H9 (cell line): ENCODE measurements around the gene TPM2. TPM values are rescaled to one million over a fixed set of nuclear protein-coding genes. Genes with fewer than 3 reads are reported as not detected.
A peak's percentile ranks its signal among the peaks of the same experiment; 100 is the strongest.

ENCODE experiments used
- DNase-seq: peaks from one replicate; pipeline ENCODE4 v3.0.0-alpha.2; 2017
- H2AFZ ChIP-seq: one replicate; pipeline ENCODE4 v1.6.1; 2013; ENCODE audit warnings: mild to moderate bottlenecking, low read length, control low read depth, moderate library complexity
- H2AK5ac ChIP-seq: 2 replicates; pipeline ENCODE4 v1.6.1; 2013; ENCODE audit warnings: low read length, control low read depth, mixed read lengths; ENCODE audit not compliant: insufficient read length
- H2BK120ac ChIP-seq: one replicate; pipeline ENCODE4 v1.6.1; 2013; ENCODE audit warnings: low read depth, mild to moderate bottlenecking, low read length, control low read depth, inconsistent platforms; ENCODE audit not compliant: poor library complexity, severe bottlenecking
- H2BK12ac ChIP-seq: 2 replicates; pipeline ENCODE4 v1.6.1; 2013; ENCODE audit warnings: low read length, control low read depth, mixed read lengths, low read depth; ENCODE audit not compliant: insufficient read length
- H2BK15ac ChIP-seq: 2 replicates; pipeline ENCODE4 v1.6.1; 2013; ENCODE audit warnings: low read depth, low read length, control low read depth
- H2BK20ac ChIP-seq: one replicate; pipeline ENCODE4 v1.6.1; 2013; ENCODE audit warnings: low read depth, mild to moderate bottlenecking, low read length, control low read depth, inconsistent platforms; ENCODE audit not compliant: poor library complexity, severe bottlenecking
- H2BK5ac ChIP-seq: 2 replicates; pipeline ENCODE4 v1.6.1; 2013; ENCODE audit warnings: low read length, control low read depth, mixed read lengths; ENCODE audit not compliant: insufficient read length
- H3K14ac ChIP-seq: 2 replicates; pipeline ENCODE4 v1.6.1; 2013; ENCODE audit warnings: low read length, control low read depth; ENCODE audit not compliant: insufficient read depth
- H3K18ac ChIP-seq: 2 replicates; pipeline ENCODE4 v1.6.1; 2013; ENCODE audit warnings: low read depth, mild to moderate bottlenecking, mixed read lengths, low read length, control low read depth; ENCODE audit not compliant: insufficient read length
- H3K23ac ChIP-seq: 2 replicates; pipeline ENCODE4 v1.6.1; 2013; ENCODE audit warnings: low read length, control low read depth, mixed read lengths, low read depth; ENCODE audit not compliant: insufficient read length
- H3K23me2 ChIP-seq: 2 replicates; pipeline ENCODE4 v1.6.1; 2013; ENCODE audit warnings: low read depth, mild to moderate bottlenecking, mixed read lengths, low read length, control low read depth; ENCODE audit not compliant: insufficient read length, poor library complexity, severe bottlenecking
- H3K27ac ChIP-seq: 2 replicates; pipeline ENCODE4 v1.5.1; 2013; ENCODE audit warnings: low read length, control low read depth, mixed read lengths, low read depth; ENCODE audit not compliant: insufficient read length
- H3K27me3 ChIP-seq: 2 replicates; pipeline ENCODE4 v1.6.1; 2013; ENCODE audit warnings: low read length, control low read depth, inconsistent platforms; ENCODE audit not compliant: insufficient read depth
- H3K4ac ChIP-seq: 2 replicates; pipeline ENCODE4 v1.6.1; 2013; ENCODE audit warnings: low read depth, mild to moderate bottlenecking, control low read depth, inconsistent platforms, low read length, moderate library complexity
- H3K4me1 ChIP-seq: 2 replicates; pipeline ENCODE4 v1.6.1; 2013; ENCODE audit warnings: low read length, control low read depth, inconsistent platforms; ENCODE audit not compliant: insufficient read depth
- H3K4me2 ChIP-seq: 2 replicates; pipeline ENCODE4 v1.6.1; 2013; ENCODE audit warnings: low read length, control low read depth, mixed read lengths; ENCODE audit not compliant: insufficient read length, insufficient read depth
- H3K56ac ChIP-seq: 2 replicates; pipeline ENCODE4 v1.6.1; 2013; ENCODE audit warnings: low read depth, mild to moderate bottlenecking, mixed read lengths, low read length, control low read depth; ENCODE audit not compliant: insufficient read length
- H3K79me1 ChIP-seq: 2 replicates; pipeline ENCODE4 v1.6.1; 2013; ENCODE audit warnings: low read depth, mild to moderate bottlenecking, moderate library complexity, low read length, control low read depth, inconsistent platforms; ENCODE audit not compliant: insufficient read depth, poor library complexity, severe bottlenecking
- H3K79me2 ChIP-seq: 2 replicates; pipeline ENCODE4 v1.6.1; 2013; ENCODE audit warnings: low read length, control low read depth, inconsistent platforms; ENCODE audit not compliant: insufficient read depth
- H3K9ac ChIP-seq: 2 replicates; pipeline ENCODE4 v1.6.1; 2013; ENCODE audit warnings: low read length, control low read depth, mixed read lengths; ENCODE audit not compliant: insufficient read length; ENCODE audit errors: extremely low read depth
- H3K9me3 ChIP-seq: one replicate; pipeline ENCODE4 v1.6.1; 2013; ENCODE audit warnings: low read depth, low read length, inconsistent platforms; ENCODE audit not compliant: control insufficient read depth
- H3T11ph ChIP-seq: one replicate; pipeline ENCODE4 v1.6.1; 2013; ENCODE audit warnings: mild to moderate bottlenecking, low read length, control low read depth, inconsistent platforms
- H4K20me1 ChIP-seq: one replicate; pipeline ENCODE4 v1.6.1; 2013; ENCODE audit not compliant: control insufficient read depth, insufficient read length, insufficient read depth
- H4K5ac ChIP-seq: 2 replicates; pipeline ENCODE4 v1.6.1; 2013; ENCODE audit warnings: low read depth, mild to moderate bottlenecking, mixed read lengths, low read length, control low read depth; ENCODE audit not compliant: insufficient read length
- H4K8ac ChIP-seq: replicated peaks from 2 replicates; pipeline ENCODE4 v1.6.1; 2013; ENCODE audit warnings: low read length, control low read depth, mixed read lengths, low read depth; ENCODE audit not compliant: insufficient read length
- H4K91ac ChIP-seq: 2 replicates; pipeline ENCODE4 v1.6.1; 2013; ENCODE audit warnings: low read depth, mild to moderate bottlenecking, moderate library complexity, mixed read lengths, low read length, control low read depth; ENCODE audit not compliant: insufficient read length
- H3K27ac Mint-ChIP-seq, 3 experiments: 2 replicates in 2 of 3; 3 replicates in 1 of 3; pipeline ENCODE4 v1.8.0; 2020 to 2021; ENCODE audit warnings: mixed read lengths in 3 of 3, mild to moderate bottlenecking in 1 of 3, moderate library complexity in 1 of 3
- H3K27me3 Mint-ChIP-seq: 2 replicates; pipeline ENCODE4 v1.8.0; 2021; ENCODE audit warnings: low read depth, mild to moderate bottlenecking, moderate library complexity, mixed read lengths
- H3K36me3 Mint-ChIP-seq, 3 experiments: 2 replicates in 2 of 3; 3 replicates in 1 of 3; pipeline ENCODE4 v1.8.0; 2020 to 2021; ENCODE audit warnings: low read depth in 3 of 3, mixed read lengths in 3 of 3; ENCODE audit not compliant: insufficient read depth in 1 of 3
- H3K4me1 Mint-ChIP-seq, 2 experiments: 2 replicates each; pipeline ENCODE4 v1.8.0; 2020; ENCODE audit warnings: mixed read lengths in 2 of 2
- H3K4me3 Mint-ChIP-seq, 2 experiments: 2 replicates in 1 of 2; 3 replicates in 1 of 2; pipeline ENCODE4 v1.8.0; 2020 to 2021; ENCODE audit warnings: mild to moderate bottlenecking in 2 of 2, mixed read lengths in 2 of 2, moderate library complexity in 1 of 2
- H3K9me3 Mint-ChIP-seq, 2 experiments: 2 replicates in 1 of 2; 3 replicates in 1 of 2; pipeline ENCODE4 v1.8.0; 2020; ENCODE audit warnings: mild to moderate bottlenecking in 2 of 2, mixed read lengths in 2 of 2, moderate library complexity in 1 of 2
- WGBS: extraction: QIAGEN DNeasy Blood & Tissue Kit; methylation state at CpG from one replicate; pipeline ENCODE4 v1.1.7; 2013; ENCODE audit warnings: missing lambda C conversion rate, low lambda C conversion rate, mixed read lengths; ENCODE audit not compliant: insufficient read length; ENCODE audit errors: extremely low coverage; 5-methylcytosine and 5-hydroxymethylcytosine counted together
- total RNA-seq: library from RNA; stranded (reverse); gene quantifications from 2 replicates; pipeline ENCODE4 v1.2.1, GENCODE V29; 2021
- TF ChIP-seq, protein P1 (sequence below): fragments of 200-600 bp; sonication (generic); conservative IDR thresholded peaks from 3 replicates; pipeline ENCODE4 v1.8.0; 2021; ENCODE audit warnings: antibody characterized with exemption, mild to moderate bottlenecking

The TPM2 gene
- total RNA-seq, 1 experiment from 2014 or later: 225 TPM

DNA sequence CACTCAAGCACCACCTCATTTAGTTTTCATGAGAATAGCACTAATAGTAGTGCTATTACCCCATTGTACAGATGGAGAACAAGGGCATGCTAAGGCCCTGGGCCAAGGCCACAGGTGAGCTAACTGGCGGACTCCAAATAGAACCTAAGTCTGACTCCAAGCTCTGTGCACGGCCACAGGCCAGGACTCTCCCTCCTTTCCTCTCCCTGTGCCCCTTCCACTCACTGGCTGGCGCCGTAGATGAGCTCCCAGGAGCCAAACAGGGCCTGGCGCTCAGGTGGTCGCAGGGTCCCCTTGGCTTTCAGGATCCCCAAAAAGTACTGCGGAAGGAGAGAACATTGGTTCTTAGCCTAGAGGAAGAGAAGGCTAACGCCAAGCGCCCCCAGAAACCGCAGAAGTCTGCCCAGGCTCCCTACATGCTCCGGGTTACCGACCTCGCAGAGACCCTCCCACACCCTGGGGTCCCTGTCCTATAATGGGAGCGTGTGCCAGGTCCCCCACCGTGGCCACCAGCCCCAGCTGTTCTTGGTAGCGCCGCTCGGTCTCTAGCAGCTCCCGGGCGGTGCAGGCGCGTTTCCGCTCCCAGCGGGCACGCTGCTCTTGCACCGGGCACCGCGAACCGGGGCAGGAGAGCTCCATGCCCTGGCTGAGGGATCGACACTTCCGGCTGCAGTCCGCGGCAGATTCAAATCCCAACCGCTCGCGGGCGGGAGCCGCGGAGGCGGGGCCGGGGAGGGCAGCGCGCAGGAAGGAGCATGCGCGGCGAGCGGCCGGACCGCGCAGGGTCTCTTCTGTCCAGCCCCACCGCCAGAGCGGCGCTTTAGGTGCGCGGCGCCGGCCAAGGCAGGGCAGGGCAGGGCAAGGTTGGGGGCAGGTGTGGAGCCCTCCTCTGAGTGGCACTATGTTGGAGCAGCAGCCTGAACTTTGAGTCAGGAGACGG lies 24.9 kb downstream of the TPM2 start, which contains the start of gene ARHGEF39:
Gene ARHGEF39 (minus strand): TSS at position 665 of the 940 bp plus-strand sequence. CDS start 26 bp downstream, at position 639.
- Mint-ChIP-seq H3K36me3 (peaks cover 26 to 35% (median 30%) of the 10 kb centered on the region in 3 experiments), H3K4me1 (peaks cover 21 to 33% of the 10 kb centered on the region in 2 experiments), H3K27ac (peak within 1 kb of the TSS; percentile 73 to 80 (median 79); a peak in 6 of 7 replicates), H3K9me3 (no peaks in the 10 kb centered on the region), H3K27me3 (peaks cover 9% of the 10 kb centered on the region), H3K4me3 (peak within 1 kb of the TSS; percentile 80 to 83)
- H2AFZ ChIP-seq: no peak within 1 kb of the TSS
- H3K4me1 ChIP-seq: no peaks in the 10 kb centered on the region; the same call in 1 of the 2 replicates
- peak within 1 kb of the TSS; percentile 81 for H3K18ac ChIP-seq
- TF ChIP-seq, protein P1, sequence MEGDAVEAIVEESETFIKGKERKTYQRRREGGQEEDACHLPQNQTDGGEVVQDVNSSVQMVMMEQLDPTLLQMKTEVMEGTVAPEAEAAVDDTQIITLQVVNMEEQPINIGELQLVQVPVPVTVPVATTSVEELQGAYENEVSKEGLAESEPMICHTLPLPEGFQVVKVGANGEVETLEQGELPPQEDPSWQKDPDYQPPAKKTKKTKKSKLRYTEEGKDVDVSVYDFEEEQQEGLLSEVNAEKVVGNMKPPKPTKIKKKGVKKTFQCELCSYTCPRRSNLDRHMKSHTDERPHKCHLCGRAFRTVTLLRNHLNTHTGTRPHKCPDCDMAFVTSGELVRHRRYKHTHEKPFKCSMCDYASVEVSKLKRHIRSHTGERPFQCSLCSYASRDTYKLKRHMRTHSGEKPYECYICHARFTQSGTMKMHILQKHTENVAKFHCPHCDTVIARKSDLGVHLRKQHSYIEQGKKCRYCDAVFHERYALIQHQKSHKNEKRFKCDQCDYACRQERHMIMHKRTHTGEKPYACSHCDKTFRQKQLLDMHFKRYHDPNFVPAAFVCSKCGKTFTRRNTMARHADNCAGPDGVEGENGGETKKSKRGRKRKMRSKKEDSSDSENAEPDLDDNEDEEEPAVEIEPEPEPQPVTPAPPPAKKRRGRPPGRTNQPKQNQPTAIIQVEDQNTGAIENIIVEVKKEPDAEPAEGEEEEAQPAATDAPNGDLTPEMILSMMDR: peak; percentile 56
- no peak within 1 kb of the TSS; the same call in 1 of the 2 replicates for H3K4ac ChIP-seq
- no peaks in the 10 kb centered on the region for H4K20me1 ChIP-seq
- no peak within 1 kb of the TSS for H4K8ac ChIP-seq
- H2AK5ac ChIP-seq: no peak within 1 kb of the TSS
- H4K5ac ChIP-seq: no peak within 1 kb of the TSS
- H4K91ac ChIP-seq: no peak within 1 kb of the TSS
- H2BK120ac ChIP-seq: no peak within 1 kb of the TSS
- H2BK15ac ChIP-seq: no peak within 1 kb of the TSS
- H3K4me2 ChIP-seq: peak within 1 kb of the TSS; percentile 83
- peak; percentile 94 for DNase-seq
- no peak within 1 kb of the TSS for H2BK12ac ChIP-seq
- peaks cover 8% of the 10 kb centered on the region for H3K23me2 ChIP-seq
- WGBS: no CpG with 5 or more reads among the region's 58 CpGs
- H3T11ph ChIP-seq: no peak within 1 kb of the TSS
- H3K9ac ChIP-seq: peak within 1 kb of the TSS; percentile 45
- no peak within 1 kb of the TSS for H2BK20ac ChIP-seq
- no peak within 1 kb of the TSS for H3K56ac ChIP-seq
- H3K9me3 ChIP-seq: no peaks in the 10 kb centered on the region
- H3K23ac ChIP-seq: no peak within 1 kb of the TSS
- H3K79me1 ChIP-seq: no peaks in the 10 kb centered on the region
- H3K27ac ChIP-seq: no peak within 1 kb of the TSS
- no peaks in the 10 kb centered on the region for H3K27me3 ChIP-seq
- peak within 1 kb of the TSS; percentile 71 for H3K14ac ChIP-seq
- H3K79me2 ChIP-seq: no peaks in the 10 kb centered on the region
- no peak within 1 kb of the TSS for H2BK5ac ChIP-seq
